Tibial nerve (tissue), 4 donors: ENCODE measurements around the gene ZNF804B. TPM values are rescaled to one million over a fixed set of nuclear protein-coding genes. Genes with fewer than 3 reads are reported as not detected.

Source experiments
- DNase-seq, 2 donors: peaks; one replicate each; pipeline ENCODE4 v3.0.0-alpha.2; 2019; ENCODE audit warnings: low spot score in 2 of 2
- H3K27ac ChIP-seq, 4 donors: fragments of 200-600 bp; sonication (generic) in 3 of 4; one replicate each; pipeline ENCODE4 v1.5.1; 2017 to 2019; ENCODE audit warnings: mild to moderate bottlenecking in 1 of 4
- H3K27me3 ChIP-seq, 2 donors: fragments of 200-600 bp; sonication (generic) in 1 of 2; one replicate each; pipeline versions ENCODE4 v1.5.1 to v1.6.0; 2017 to 2019
- H3K36me3 ChIP-seq, 3 donors: fragments of 200-600 bp; sonication (generic); one replicate each; pipeline ENCODE4 v1.5.1; 2018 to 2019
- H3K4me1 ChIP-seq, 4 donors: fragments of 200-600 bp; sonication (generic) in 3 of 4; one replicate each; pipeline ENCODE4 v1.5.1; 2017 to 2019
- H3K4me3 ChIP-seq, 4 donors: fragments of 200-600 bp; sonication (generic) in 3 of 4; one replicate each; pipeline ENCODE4 v1.5.1; 2017 to 2019; ENCODE audit warnings: mild to moderate bottlenecking in 1 of 4, moderate library complexity in 1 of 4
- H3K9me3 ChIP-seq, 4 donors: fragments of 200-600 bp; sonication (generic) in 3 of 4; one replicate each; pipeline ENCODE4 v1.5.1; 2017 to 2019
- CTCF ChIP-seq, 5 experiments: fragments of 200-600 bp in 3 of 5; fragments of 450-650 bp in 2 of 5; sonication (generic) in 3 of 5; IDR thresholded peaks; one replicate each; pipeline ENCODE4 v1.5.1; 2016 to 2019; ENCODE audit warnings: antibody characterized with exemption in 5 of 5, mild to moderate bottlenecking in 3 of 5, moderate library complexity in 2 of 5
- EP300 ChIP-seq, 2 donors: sonication (generic); formaldehyde crosslinking; IDR thresholded peaks; one replicate each; pipeline ENCODE4 v1.6.1; 2017; ENCODE audit warnings: antibody characterized with exemption in 2 of 2, mild to moderate bottlenecking in 1 of 2
- POLR2A ChIP-seq, 2 donors: fragments of 450-650 bp; IDR thresholded peaks; one replicate each; pipeline ENCODE4 v1.6.1; 2017; ENCODE audit warnings: antibody characterized with exemption in 2 of 2, mild to moderate bottlenecking in 2 of 2, moderate library complexity in 2 of 2
- WGBS, 2 donors: methylation state at CpG; one replicate each; pipeline ENCODE4 v1.1.5; 2018; 5-methylcytosine and 5-hydroxymethylcytosine counted together
- total RNA-seq, 4 donors: library from RNA; depleted of rRNA; stranded (reverse); fragments of >200 nt; gene quantifications; one replicate each; pipeline ENCODE4 v1.1.0, GENCODE V29; 2016

The ZNF804B gene
- total RNA-seq, result under 1 TPM in 2 of 4 donors, not detected in 2; 0.21 to 0.22 TPM

GRCh38 chr7:88759230-88760135, at the start of gene ZNF804B:
Gene ZNF804B (plus strand): TSS chr7:88759700. CDS start chr7:88759977, 277 bp downstream.
- peaks cover 0 to 38% of the 10 kb centered on the region in 2 donors for H3K27me3 ChIP-seq
- H3K4me1 ChIP-seq, result peaks cover 0 to 20% (median 5%) of the 10 kb centered on the region in 4 donors
- DNase-seq, result no peak
- no peaks in the 10 kb centered on the region for H3K36me3 ChIP-seq
- TF ChIP-seq CTCF (IDR thresholded peaks at IDR 0.05), result no peak
- TF ChIP-seq POLR2A (IDR thresholded peaks at IDR 0.05), result no peak
- no peak for TF ChIP-seq EP300 (IDR thresholded peaks at IDR 0.05)
- no peaks in the 10 kb centered on the region for H3K9me3 ChIP-seq
- 2 to 3% methylated on average over 37 to 51 of the region's 74 CpGs for WGBS, 2 donors
- peak within 1 kb of the TSS; percentile 33 to 55 (median 47) for H3K4me3 ChIP-seq
- no peak within 1 kb of the TSS for H3K27ac ChIP-seq

DNA sequence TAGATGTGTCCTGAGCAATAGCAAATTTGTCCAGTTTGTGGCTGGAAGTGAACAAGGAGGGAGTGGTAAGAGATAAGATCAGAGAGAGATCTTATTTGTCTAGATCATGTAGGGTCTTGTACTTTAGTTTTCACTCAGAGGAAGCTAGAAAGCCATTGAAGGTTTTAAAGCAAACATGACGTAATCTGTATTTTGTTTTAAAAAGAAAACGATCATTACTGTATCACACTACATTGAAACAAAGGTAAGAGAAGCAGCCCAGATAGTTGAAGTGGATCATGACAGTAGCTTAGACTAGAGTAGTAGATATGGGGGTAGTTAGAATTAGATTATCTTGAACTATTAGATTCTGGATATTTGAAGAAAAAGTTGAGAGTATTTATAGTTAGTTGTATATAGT, 23.6 kb upstream of the ZNF804B start:
- no peaks in the 10 kb centered on the region for H3K36me3 ChIP-seq
- no peaks in the 10 kb centered on the region for H3K4me1 ChIP-seq
- no peaks in the 10 kb centered on the region for H3K9me3 ChIP-seq
- H3K27ac ChIP-seq, result no peak overlapping the region
- TF ChIP-seq CTCF (IDR thresholded peaks at IDR 0.05) (no peak), POLR2A (IDR thresholded peaks at IDR 0.05) (no peak), EP300 (IDR thresholded peaks at IDR 0.05) (no peak)
- no peak for DNase-seq
- no peaks in the 10 kb centered on the region for H3K27me3 ChIP-seq
- no peak overlapping the region for H3K4me3 ChIP-seq
- WGBS, 2 donors, result 65 to 92% methylated on average over 2 of the region's 2 CpGs

GRCh38 chr7:88737632-88738031, 21.9 kb upstream of the ZNF804B start:
- no peak overlapping the region for H3K4me3 ChIP-seq
- H3K4me1 ChIP-seq, result no peaks in the 10 kb centered on the region
- TF ChIP-seq POLR2A (IDR thresholded peaks at IDR 0.05) (no peak), CTCF (IDR thresholded peaks at IDR 0.05) (no peak), EP300 (IDR thresholded peaks at IDR 0.05) (no peak)
- H3K9me3 ChIP-seq, result no peaks in the 10 kb centered on the region
- H3K27ac ChIP-seq, result no peak overlapping the region
- H3K27me3 ChIP-seq, result no peaks in the 10 kb centered on the region
- H3K36me3 ChIP-seq, result no peaks in the 10 kb centered on the region
- DNase-seq, result no peak

DNA sequence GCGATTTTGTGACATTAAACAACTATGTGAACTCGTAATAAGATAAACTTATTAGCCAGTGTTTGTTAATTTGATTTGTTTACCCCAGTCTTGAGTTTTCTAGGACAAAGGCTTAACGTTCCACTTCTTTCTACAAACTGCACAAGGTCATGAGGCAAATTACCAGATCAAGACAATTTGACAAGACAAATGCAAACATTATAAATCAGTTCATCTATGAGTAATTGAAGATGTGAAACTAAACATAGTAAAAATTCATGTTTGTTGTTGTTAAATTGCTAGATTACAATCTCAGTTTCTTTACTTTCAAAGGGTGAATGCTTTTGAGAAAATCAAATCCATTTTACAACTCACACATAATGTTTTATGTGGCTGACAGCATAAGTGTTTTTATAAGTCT, 13.4 kb upstream of the ZNF804B start:
- TF ChIP-seq EP300 (IDR thresholded peaks at IDR 0.05), result no peak
- no peak for TF ChIP-seq POLR2A (IDR thresholded peaks at IDR 0.05)
- TF ChIP-seq CTCF (IDR thresholded peaks at IDR 0.05), result no peak
- no peaks in the 10 kb centered on the region for H3K27me3 ChIP-seq
- no peak overlapping the region for H3K4me3 ChIP-seq
- no peaks in the 10 kb centered on the region for H3K36me3 ChIP-seq
- 49 to 63% methylated on average over 3 of the region's 3 CpGs for WGBS, 2 donors
- H3K27ac ChIP-seq, result no peak overlapping the region
- no peak for DNase-seq
- no peaks in the 10 kb centered on the region for H3K9me3 ChIP-seq
- no peaks in the 10 kb centered on the region for H3K4me1 ChIP-seq

DNA sequence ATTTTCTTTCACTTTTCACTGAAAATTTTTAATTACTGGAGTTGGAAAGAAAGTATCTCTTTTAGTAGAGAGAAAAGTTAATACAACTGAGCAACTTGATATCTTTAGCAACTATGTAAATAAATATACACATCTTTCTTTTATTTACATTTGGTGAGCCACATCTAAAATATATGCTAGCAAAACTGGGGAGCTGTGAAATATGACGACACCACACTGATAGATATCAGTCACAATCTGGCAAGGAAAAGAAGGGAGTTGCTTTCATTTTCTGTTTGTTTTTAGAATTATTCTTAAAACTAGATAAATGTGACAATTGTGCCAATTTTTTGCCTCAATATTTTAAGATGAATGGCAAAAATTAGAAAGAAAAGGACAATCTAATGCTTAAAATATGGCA, 2.7 kb upstream of the ZNF804B start:
- TF ChIP-seq POLR2A (IDR thresholded peaks at IDR 0.05), result no peak
- no peak for TF ChIP-seq CTCF (IDR thresholded peaks at IDR 0.05)
- TF ChIP-seq EP300 (IDR thresholded peaks at IDR 0.05), result no peak
- no peak overlapping the region for H3K4me3 ChIP-seq
- H3K4me1 ChIP-seq, result peaks cover 0 to 20% (median 5%) of the 10 kb centered on the region in 4 donors
- H3K36me3 ChIP-seq, result no peaks in the 10 kb centered on the region
- H3K27ac ChIP-seq, result no peak overlapping the region
- peaks cover 0 to 38% of the 10 kb centered on the region in 2 donors for H3K27me3 ChIP-seq
- WGBS, 2 donors, result 82 to 84% methylated on average over 1 of the region's 1 CpG
- DNase-seq, result no peak
- no peaks in the 10 kb centered on the region for H3K9me3 ChIP-seq
